GM12878 (cell line): ENCODE data around the gene CTRB1.

Experiments
- CEBPB ChIP-seq, 2 experiments: fragments of 150-350 bp in 1 of 2; IDR thresholded peaks; 2 replicates each; pipeline ENCODE4 v1.6.1; 2012 to 2014; ENCODE audit warnings: low read depth in 2 of 2, low read length in 2 of 2, borderline replicate concordance in 1 of 2, inconsistent platforms in 1 of 2
- EGR1 ChIP-seq, 2 experiments: IDR thresholded peaks; 1 replicate in 1 of 2; 2 replicates in 1 of 2; pipeline ENCODE4 v1.6.1; 2011 to 2012; ENCODE audit warnings: low read depth in 2 of 2, low read length in 2 of 2, borderline replicate concordance in 1 of 2, mild to moderate bottlenecking in 1 of 2, moderate library complexity in 1 of 2
- ETV6 ChIP-seq, 2 experiments: fragments of 450-650 bp in 1 of 2; IDR thresholded peaks in 1 of 2; conservative IDR thresholded peaks in 1 of 2; 2 replicates each; pipeline ENCODE4 v1.6.1; 2014; ENCODE audit warnings: antibody characterized with exemption in 1 of 2, borderline replicate concordance in 1 of 2, low read depth in 1 of 2, mild to moderate bottlenecking in 1 of 2, moderate library complexity in 1 of 2
- IKZF2 ChIP-seq, 2 experiments: fragments of 450-650 bp; IDR thresholded peaks; 2 replicates each; pipeline ENCODE4 v1.6.1; 2017; ENCODE audit warnings: mild to moderate bottlenecking in 2 of 2, moderate library complexity in 2 of 2
- POLR2AphosphoS5 ChIP-seq: IDR thresholded peaks from 2 replicates; pipeline ENCODE4 v1.6.1; 2011; ENCODE audit warnings: mild to moderate bottlenecking, low read length, inconsistent platforms
- RUNX3 ChIP-seq: IDR thresholded peaks from 2 replicates; pipeline ENCODE4 v1.6.1; 2012; ENCODE audit warnings: low read length, inconsistent platforms
- YY1 ChIP-seq: IDR thresholded peaks from 2 replicates; pipeline ENCODE4 v1.6.1; 2011; ENCODE audit warnings: low read depth, mild to moderate bottlenecking, low read length
- ZNF274 ChIP-seq: IDR thresholded peaks from one replicate; pipeline ENCODE4 v1.8.0; 2011; ENCODE audit not compliant: insufficient read length, insufficient read depth
- TF ChIP-seq, protein P1 (sequence below), 3 experiments: IDR thresholded peaks in 2 of 3; conservative IDR thresholded peaks in 1 of 3; 2 replicates each; pipeline ENCODE4 v1.5.1; 2011; ENCODE audit warnings: low read depth in 3 of 3, low read length in 3 of 3, mild to moderate bottlenecking in 3 of 3, control low read depth in 2 of 3, moderate library complexity in 2 of 3, inconsistent platforms in 1 of 3, mixed read lengths in 1 of 3; ENCODE audit not compliant: control insufficient read depth in 2 of 3, insufficient read depth in 1 of 3; ENCODE audit errors: extremely low read depth in 1 of 3
- TF ChIP-seq, protein P2 (sequence below): IDR thresholded peaks from 2 replicates; pipeline ENCODE4 v1.6.1; 2012; ENCODE audit warnings: low read length, inconsistent platforms

DNA sequence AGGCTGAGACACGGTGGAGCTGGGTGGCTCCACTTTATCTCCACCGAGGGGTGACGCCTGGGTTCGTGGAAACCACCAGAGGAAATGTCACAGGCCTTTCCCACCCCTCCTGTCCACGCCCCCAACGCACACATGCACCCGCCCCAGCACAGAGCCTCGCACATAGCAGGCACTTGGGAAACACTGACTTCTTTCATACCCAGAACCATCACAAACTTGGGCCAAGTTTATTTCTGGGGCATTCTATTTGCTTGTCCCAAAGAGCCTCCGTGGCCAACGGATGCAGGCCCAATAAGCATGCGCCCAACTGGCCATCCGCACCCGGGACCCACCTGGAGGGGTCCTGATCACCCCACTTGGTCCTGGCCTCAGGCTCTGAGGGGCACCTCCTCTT is 29.4 kb downstream of the CTRB1 start:
- no peak for TF ChIP-seq ZNF274
- TF ChIP-seq CEBPB (IDR thresholded peaks at IDR 0.05; ENCODE audit: borderline replicate concordance in 1 of 2, low read depth in 2 of 2, low read length in 2 of 2), result no peak
- TF ChIP-seq, protein P1, sequence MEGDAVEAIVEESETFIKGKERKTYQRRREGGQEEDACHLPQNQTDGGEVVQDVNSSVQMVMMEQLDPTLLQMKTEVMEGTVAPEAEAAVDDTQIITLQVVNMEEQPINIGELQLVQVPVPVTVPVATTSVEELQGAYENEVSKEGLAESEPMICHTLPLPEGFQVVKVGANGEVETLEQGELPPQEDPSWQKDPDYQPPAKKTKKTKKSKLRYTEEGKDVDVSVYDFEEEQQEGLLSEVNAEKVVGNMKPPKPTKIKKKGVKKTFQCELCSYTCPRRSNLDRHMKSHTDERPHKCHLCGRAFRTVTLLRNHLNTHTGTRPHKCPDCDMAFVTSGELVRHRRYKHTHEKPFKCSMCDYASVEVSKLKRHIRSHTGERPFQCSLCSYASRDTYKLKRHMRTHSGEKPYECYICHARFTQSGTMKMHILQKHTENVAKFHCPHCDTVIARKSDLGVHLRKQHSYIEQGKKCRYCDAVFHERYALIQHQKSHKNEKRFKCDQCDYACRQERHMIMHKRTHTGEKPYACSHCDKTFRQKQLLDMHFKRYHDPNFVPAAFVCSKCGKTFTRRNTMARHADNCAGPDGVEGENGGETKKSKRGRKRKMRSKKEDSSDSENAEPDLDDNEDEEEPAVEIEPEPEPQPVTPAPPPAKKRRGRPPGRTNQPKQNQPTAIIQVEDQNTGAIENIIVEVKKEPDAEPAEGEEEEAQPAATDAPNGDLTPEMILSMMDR (IDR thresholded peaks at IDR 0.05 in 2 of 3, conservative IDR thresholded peaks at IDR 0.05 in 1 of 3; ENCODE audit: control insufficient read depth in 2 of 3, extremely low read depth in 1 of 3, insufficient read depth in 1 of 3, low read depth in 3 of 3, low read length in 3 of 3), result no peak
- no peak for TF ChIP-seq EGR1 (IDR thresholded peaks at IDR 0.05; ENCODE audit: borderline replicate concordance in 1 of 2, low read depth in 2 of 2, low read length in 2 of 2)
- TF ChIP-seq ETV6 (conservative IDR thresholded peaks at IDR 0.05 in 1 of 2, IDR thresholded peaks at IDR 0.05 in 1 of 2; ENCODE audit: borderline replicate concordance in 1 of 2, low read depth in 1 of 2), result no peak
- TF ChIP-seq RUNX3, result no peak
- TF ChIP-seq YY1, result no peak
- no peak for TF ChIP-seq IKZF2 (IDR thresholded peaks at IDR 0.05)
- TF ChIP-seq, protein P2, sequence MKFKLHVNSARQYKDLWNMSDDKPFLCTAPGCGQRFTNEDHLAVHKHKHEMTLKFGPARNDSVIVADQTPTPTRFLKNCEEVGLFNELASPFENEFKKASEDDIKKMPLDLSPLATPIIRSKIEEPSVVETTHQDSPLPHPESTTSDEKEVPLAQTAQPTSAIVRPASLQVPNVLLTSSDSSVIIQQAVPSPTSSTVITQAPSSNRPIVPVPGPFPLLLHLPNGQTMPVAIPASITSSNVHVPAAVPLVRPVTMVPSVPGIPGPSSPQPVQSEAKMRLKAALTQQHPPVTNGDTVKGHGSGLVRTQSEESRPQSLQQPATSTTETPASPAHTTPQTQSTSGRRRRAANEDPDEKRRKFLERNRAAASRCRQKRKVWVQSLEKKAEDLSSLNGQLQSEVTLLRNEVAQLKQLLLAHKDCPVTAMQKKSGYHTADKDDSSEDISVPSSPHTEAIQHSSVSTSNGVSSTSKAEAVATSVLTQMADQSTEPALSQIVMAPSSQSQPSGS, result no peak
- TF ChIP-seq POLR2AphosphoS5, result no peak
